Tibial nerve (tissue), 4 donors: ENCODE results near the gene DPPA3.

Experiments
- EP300 ChIP-seq, 2 donors: sonication (generic); formaldehyde crosslinking; IDR thresholded peaks; one replicate each; pipeline ENCODE4 v1.6.1; 2017; ENCODE audit warnings: antibody characterized with exemption in 2 of 2, mild to moderate bottlenecking in 1 of 2
- POLR2A ChIP-seq, 2 donors: fragments of 450-650 bp; IDR thresholded peaks; one replicate each; pipeline ENCODE4 v1.6.1; 2017; ENCODE audit warnings: antibody characterized with exemption in 2 of 2, mild to moderate bottlenecking in 2 of 2, moderate library complexity in 2 of 2
- TF ChIP-seq, protein P1 (sequence below), 5 experiments: fragments of 200-600 bp in 3 of 5; fragments of 450-650 bp in 2 of 5; sonication (generic) in 3 of 5; IDR thresholded peaks; one replicate each; pipeline ENCODE4 v1.5.1; 2016 to 2019; ENCODE audit warnings: antibody characterized with exemption in 5 of 5, mild to moderate bottlenecking in 3 of 5, moderate library complexity in 2 of 5

DNA sequence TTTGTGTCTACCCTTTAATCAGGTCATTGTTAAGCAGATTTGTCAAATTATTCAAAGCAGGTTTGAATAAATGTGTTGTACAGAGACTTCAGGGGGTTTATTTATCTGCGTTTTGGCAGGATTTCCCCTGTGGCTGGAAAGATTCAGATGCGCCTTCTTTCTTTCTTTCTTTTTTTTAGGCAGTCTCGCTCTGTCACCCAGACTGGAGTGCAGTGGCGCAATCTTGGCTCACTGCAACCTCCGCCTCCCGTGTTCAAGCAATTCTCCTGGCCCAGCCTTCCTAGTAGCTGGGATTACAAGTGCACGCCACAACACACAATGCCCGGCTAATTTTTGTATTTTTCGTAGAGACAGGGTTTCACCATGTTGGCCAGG lies 47.5 kb downstream of the DPPA3 start:
- TF ChIP-seq POLR2A (IDR thresholded peaks at IDR 0.05) (no peak), EP300 (IDR thresholded peaks at IDR 0.05) (no peak)
- TF ChIP-seq, protein P1, sequence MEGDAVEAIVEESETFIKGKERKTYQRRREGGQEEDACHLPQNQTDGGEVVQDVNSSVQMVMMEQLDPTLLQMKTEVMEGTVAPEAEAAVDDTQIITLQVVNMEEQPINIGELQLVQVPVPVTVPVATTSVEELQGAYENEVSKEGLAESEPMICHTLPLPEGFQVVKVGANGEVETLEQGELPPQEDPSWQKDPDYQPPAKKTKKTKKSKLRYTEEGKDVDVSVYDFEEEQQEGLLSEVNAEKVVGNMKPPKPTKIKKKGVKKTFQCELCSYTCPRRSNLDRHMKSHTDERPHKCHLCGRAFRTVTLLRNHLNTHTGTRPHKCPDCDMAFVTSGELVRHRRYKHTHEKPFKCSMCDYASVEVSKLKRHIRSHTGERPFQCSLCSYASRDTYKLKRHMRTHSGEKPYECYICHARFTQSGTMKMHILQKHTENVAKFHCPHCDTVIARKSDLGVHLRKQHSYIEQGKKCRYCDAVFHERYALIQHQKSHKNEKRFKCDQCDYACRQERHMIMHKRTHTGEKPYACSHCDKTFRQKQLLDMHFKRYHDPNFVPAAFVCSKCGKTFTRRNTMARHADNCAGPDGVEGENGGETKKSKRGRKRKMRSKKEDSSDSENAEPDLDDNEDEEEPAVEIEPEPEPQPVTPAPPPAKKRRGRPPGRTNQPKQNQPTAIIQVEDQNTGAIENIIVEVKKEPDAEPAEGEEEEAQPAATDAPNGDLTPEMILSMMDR (IDR thresholded peaks at IDR 0.05): no peak
